ENCODE data around the gene CLCN2.

DNA sequence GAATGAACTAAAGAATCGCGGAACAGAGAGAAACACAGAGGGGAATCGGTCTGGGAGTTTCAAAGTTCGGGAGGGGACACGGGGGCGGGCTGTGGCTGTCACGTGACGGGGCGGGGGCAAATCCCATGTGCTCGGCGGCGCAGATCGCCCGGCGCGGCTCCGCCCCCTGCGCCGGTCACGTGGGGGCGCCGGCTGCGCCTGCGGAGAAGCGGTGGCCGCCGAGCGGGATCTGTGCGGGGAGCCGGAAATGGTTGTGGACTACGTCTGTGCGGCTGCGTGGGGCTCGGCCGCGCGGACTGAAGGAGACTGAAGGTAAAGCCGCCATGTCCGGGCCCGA is 47.1 kb downstream of the CLCN2 start, which contains the start of gene EIF4G1:
- TF ChIP-seq, protein P1, sequence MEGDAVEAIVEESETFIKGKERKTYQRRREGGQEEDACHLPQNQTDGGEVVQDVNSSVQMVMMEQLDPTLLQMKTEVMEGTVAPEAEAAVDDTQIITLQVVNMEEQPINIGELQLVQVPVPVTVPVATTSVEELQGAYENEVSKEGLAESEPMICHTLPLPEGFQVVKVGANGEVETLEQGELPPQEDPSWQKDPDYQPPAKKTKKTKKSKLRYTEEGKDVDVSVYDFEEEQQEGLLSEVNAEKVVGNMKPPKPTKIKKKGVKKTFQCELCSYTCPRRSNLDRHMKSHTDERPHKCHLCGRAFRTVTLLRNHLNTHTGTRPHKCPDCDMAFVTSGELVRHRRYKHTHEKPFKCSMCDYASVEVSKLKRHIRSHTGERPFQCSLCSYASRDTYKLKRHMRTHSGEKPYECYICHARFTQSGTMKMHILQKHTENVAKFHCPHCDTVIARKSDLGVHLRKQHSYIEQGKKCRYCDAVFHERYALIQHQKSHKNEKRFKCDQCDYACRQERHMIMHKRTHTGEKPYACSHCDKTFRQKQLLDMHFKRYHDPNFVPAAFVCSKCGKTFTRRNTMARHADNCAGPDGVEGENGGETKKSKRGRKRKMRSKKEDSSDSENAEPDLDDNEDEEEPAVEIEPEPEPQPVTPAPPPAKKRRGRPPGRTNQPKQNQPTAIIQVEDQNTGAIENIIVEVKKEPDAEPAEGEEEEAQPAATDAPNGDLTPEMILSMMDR (conservative IDR thresholded peaks at IDR 0.05), result no peak
- no peak for TF ChIP-seq ZFX (IDR thresholded peaks at IDR 0.05)
